Measurements from ENCODE around the gene PLD4. TPM values are rescaled to one million over a fixed set of nuclear protein-coding genes. Genes with fewer than 3 reads are reported as not detected.

Gene PLD4
- total RNA-seq, 1 donor from 2014 or later, result not detected

GRCh38 chr14:104982548-104983230, 58.0 kb downstream of the PLD4 start:
- no peak overlapping the region for H3K4me3 Mint-ChIP-seq (ENCODE audit: unreplicated experiment)
- TF ChIP-seq, protein P1, sequence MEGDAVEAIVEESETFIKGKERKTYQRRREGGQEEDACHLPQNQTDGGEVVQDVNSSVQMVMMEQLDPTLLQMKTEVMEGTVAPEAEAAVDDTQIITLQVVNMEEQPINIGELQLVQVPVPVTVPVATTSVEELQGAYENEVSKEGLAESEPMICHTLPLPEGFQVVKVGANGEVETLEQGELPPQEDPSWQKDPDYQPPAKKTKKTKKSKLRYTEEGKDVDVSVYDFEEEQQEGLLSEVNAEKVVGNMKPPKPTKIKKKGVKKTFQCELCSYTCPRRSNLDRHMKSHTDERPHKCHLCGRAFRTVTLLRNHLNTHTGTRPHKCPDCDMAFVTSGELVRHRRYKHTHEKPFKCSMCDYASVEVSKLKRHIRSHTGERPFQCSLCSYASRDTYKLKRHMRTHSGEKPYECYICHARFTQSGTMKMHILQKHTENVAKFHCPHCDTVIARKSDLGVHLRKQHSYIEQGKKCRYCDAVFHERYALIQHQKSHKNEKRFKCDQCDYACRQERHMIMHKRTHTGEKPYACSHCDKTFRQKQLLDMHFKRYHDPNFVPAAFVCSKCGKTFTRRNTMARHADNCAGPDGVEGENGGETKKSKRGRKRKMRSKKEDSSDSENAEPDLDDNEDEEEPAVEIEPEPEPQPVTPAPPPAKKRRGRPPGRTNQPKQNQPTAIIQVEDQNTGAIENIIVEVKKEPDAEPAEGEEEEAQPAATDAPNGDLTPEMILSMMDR (IDR thresholded peaks at IDR 0.05; ENCODE audit: partially characterized antibody, unreplicated experiment), result no peak
- H3K27ac Mint-ChIP-seq (ENCODE audit: unreplicated experiment), result no peak overlapping the region
- peaks cover 14% of the 10 kb centered on the region for H3K9me3 Mint-ChIP-seq (ENCODE audit: unreplicated experiment)
- peaks cover 18% of the 10 kb centered on the region for H3K27me3 Mint-ChIP-seq (ENCODE audit: unreplicated experiment)
- DNase-seq, result no peak
- no peaks in the 10 kb centered on the region for H3K36me3 Mint-ChIP-seq (ENCODE audit: unreplicated experiment)
- peaks cover 3% of the 10 kb centered on the region for H3K4me1 Mint-ChIP-seq (ENCODE audit: low read depth, unreplicated experiment)

Other genes starting within 250 kb of the PLD4 start
- gene INF2, start 235.3 kb upstream of the PLD4 start, total RNA-seq (ENCODE audit: unreplicated experiment), result 11.8 TPM
- gene ADSS1, start 200.7 kb upstream of the PLD4 start, total RNA-seq (ENCODE audit: unreplicated experiment), result 45.1 TPM
- 30.5 TPM for gene SIVA1, start 171.7 kb upstream of the PLD4 start, total RNA-seq (ENCODE audit: unreplicated experiment)
- 300 TPM for gene AKT1, start 129.1 kb upstream of the PLD4 start, total RNA-seq (ENCODE audit: unreplicated experiment)
- gene ZBTB42, start 123.8 kb upstream of the PLD4 start, total RNA-seq (ENCODE audit: unreplicated experiment), result 6.0 TPM
- 80.4 TPM for gene CEP170B, start 59.6 kb upstream of the PLD4 start, total RNA-seq (ENCODE audit: unreplicated experiment)
- gene AHNAK2, start 53.5 kb downstream of the PLD4 start, total RNA-seq (ENCODE audit: unreplicated experiment), result 44.8 TPM
- gene CLBA1, start 60.9 kb downstream of the PLD4 start, total RNA-seq (ENCODE audit: unreplicated experiment), result 5.9 TPM
- 23.2 TPM for gene CDCA4, start 96.2 kb downstream of the PLD4 start, total RNA-seq (ENCODE audit: unreplicated experiment)
- gene GPR132, start 140.6 kb downstream of the PLD4 start, total RNA-seq (ENCODE audit: unreplicated experiment), result not detected
- gene JAG2, start 243.9 kb downstream of the PLD4 start, total RNA-seq (ENCODE audit: unreplicated experiment), result 84.1 TPM

Measured in glutamatergic neuron (in vitro differentiated cells).